HG02759 (cell line): ENCODE data around the gene XIRP1.
"Not testable (repeated sequence)": the region's sequence is repeated elsewhere in the genome, so short reads cannot be mapped to it uniquely, and the experiment has no call there.

Experiments used
- ATAC-seq: cut with Tn5 transposase; IDR thresholded peaks from one replicate; pipeline ENCODE4 v1.9.1; 2021; ENCODE audit warnings: mild to moderate bottlenecking, moderate library complexity; ENCODE audit not compliant: unreplicated experiment

XIRP1 gene

GRCh38 chr3:39171860-39172259 lies 20.5 kb downstream of the XIRP1 start:
- ATAC-seq: no peak

- ATAC-seq: not testable (repeated sequence)
Observed at GRCh38 chr3:39170877-39171276, 21.5 kb downstream of the XIRP1 start.

- ATAC-seq: no peak
Observed at GRCh38 chr3:39170461-39170860, 21.9 kb downstream of the XIRP1 start.

- ATAC-seq: no peak
Observed at GRCh38 chr3:39169712-39170111, 22.7 kb downstream of the XIRP1 start.

GRCh38 chr3:39168156-39168780 lies 24.1 kb downstream of the XIRP1 start:
- ATAC-seq: no peak

GRCh38 chr3:39166932-39167532 lies 25.4 kb downstream of the XIRP1 start:
- no peak for ATAC-seq

- ATAC-seq: no peak
Observed at GRCh38 chr3:39166134-39166710, 26.2 kb downstream of the XIRP1 start.

- no peak for ATAC-seq
Observed at GRCh38 chr3:39165518-39165917, 26.9 kb downstream of the XIRP1 start.

GRCh38 chr3:39164414-39164813 lies 28.0 kb downstream of the XIRP1 start:
- ATAC-seq: no peak

GRCh38 chr3:39158148-39158715 lies 34.2 kb downstream of the XIRP1 start:
- ATAC-seq: no peak

- ATAC-seq: no peak
Observed at GRCh38 chr3:39157359-39157758, 35.0 kb downstream of the XIRP1 start.

- ATAC-seq: no peak
Observed at GRCh38 chr3:39156421-39156820, 36.0 kb downstream of the XIRP1 start.

- no peak for ATAC-seq
Observed at GRCh38 chr3:39154280-39155021, 37.9 kb downstream of the XIRP1 start.

- ATAC-seq: no peak
Observed at GRCh38 chr3:39153977-39154279, 38.5 kb downstream of the XIRP1 start.

GRCh38 chr3:39150803-39151631 lies 41.4 kb downstream of the XIRP1 start:
- ATAC-seq: no peak

- ATAC-seq: no peak
Observed at GRCh38 chr3:39150148-39150802, 42.1 kb downstream of the XIRP1 start.

- no peak for ATAC-seq
Observed at GRCh38 chr3:39149498-39150147, 42.8 kb downstream of the XIRP1 start.

- ATAC-seq: no peak
Observed at GRCh38 chr3:39149059-39149455, 43.3 kb downstream of the XIRP1 start.

GRCh38 chr3:39148435-39149058 lies 43.8 kb downstream of the XIRP1 start:
- ATAC-seq: no peak
